ENCODE results near the gene SH2D3A.
"Not testable (repeated sequence)": the region's sequence is repeated elsewhere in the genome, so short reads cannot be mapped to it uniquely, and the experiment has no call there.

The SH2D3A gene

DNA sequence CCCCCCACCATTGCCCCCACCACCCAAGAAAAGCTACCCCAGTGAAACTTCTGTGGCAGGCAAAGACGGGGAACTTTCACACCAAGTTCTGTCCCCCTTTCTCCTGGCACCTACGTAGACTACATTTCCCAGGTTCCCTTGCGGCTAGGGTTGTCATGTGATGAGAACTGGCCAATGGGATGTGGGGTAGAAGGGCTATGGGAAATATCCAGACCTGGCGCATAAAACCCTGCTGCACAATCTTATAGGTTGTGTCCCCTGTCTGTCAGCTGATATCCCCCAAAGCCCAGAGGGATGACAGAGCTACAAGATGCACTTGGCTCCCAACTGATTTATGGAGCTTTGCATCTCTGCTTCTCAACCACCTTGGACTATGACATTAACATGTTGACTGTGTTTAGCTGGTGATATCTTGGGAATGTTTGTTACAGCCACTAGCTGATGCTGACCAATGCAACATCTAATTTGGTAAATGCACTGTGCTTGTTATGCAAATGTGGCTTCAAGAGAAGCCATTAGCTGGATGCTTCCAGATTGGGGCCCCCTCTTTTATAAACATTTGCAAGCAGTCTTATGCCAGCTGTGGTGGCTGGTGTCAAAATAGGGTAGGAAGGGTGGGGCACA lies 6.1 kb downstream of the SH2D3A start:
- DNase-seq (ENCODE audit: low spot score), result no peak

DNA sequence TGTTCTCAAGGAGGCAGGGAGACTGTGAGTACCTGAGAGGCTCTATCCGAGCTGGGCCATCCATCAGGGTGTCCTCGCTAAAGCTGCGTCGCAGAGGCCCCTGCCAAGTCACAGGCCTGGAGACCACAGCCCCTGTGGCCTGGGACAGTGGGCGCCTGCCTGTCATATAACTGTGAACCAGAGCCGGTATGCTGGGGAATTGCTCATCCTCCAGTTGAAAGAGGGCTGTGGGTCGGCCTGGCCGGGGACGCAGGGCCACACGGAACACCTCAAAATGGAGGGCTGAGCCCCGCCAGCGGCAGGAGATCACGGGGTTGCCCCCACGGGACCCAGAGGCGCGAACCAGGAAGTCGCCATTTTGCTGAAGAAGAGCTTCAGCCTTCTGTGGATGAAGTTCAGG lies 6.6 kb downstream of the SH2D3A start:
- DNase-seq (ENCODE audit: low spot score), result no peak

DNA sequence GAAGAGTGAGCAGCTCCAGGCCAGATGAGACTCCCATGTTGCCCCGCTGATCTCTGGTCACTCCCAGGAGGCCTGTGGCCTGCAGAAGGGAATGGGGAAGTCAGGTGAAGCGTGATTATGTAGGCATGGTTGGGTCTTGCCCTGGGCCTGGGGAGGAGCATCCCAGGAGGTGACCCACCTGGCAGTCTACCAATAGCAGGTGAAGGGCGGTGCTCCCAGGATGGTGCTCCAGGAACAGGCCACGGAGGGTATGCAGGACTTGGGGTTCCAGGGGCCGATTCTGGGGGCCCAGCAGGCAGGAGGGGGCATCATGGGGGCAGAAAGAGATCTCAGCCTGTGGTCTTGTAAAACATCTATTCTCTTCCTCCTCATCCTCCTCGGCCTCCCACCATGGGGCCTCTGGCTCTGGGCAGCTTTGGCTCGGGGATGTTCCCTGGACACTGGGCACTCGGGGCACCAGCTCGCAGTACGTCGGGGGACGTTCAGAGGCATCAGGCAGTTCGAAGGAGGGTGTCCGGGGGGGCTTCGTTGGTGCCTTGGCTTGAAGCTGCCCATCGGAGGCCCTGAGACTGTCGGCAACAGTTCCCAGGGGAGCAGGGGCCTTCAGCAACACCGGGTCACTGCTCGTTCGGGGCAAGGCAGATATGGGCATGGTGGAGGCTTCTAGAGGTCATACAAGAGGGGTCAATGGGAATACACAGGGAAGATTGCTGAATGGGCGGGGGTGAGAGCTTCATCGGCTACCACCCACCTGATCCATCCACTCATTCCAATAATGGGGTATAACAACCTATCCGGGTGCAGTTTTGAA lies 12.4 kb downstream of the SH2D3A start:
- no peak for DNase-seq (ENCODE audit: low spot score)

DNA sequence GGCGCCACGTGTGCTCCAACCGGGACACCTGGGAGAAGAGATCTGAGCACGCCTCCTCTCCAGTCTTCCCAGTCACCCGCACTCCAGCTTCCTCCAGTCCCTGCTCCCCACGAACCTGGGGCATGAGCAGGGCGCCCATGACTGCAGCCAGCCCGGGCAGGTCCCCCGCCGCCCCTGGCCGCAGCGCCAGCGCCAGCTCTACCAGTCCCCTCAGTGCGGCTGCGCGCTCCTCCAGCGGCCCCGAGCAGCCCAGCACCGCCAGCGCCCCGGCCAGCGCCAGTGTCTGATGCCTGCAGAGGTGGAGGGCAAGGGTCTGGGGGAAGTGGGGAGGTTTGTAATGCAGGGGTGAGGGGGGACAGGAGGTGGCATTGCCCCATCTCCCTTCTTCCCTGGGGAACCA lies 13.1 kb downstream of the SH2D3A start:
- DNase-seq (ENCODE audit: low spot score), result no peak

DNA sequence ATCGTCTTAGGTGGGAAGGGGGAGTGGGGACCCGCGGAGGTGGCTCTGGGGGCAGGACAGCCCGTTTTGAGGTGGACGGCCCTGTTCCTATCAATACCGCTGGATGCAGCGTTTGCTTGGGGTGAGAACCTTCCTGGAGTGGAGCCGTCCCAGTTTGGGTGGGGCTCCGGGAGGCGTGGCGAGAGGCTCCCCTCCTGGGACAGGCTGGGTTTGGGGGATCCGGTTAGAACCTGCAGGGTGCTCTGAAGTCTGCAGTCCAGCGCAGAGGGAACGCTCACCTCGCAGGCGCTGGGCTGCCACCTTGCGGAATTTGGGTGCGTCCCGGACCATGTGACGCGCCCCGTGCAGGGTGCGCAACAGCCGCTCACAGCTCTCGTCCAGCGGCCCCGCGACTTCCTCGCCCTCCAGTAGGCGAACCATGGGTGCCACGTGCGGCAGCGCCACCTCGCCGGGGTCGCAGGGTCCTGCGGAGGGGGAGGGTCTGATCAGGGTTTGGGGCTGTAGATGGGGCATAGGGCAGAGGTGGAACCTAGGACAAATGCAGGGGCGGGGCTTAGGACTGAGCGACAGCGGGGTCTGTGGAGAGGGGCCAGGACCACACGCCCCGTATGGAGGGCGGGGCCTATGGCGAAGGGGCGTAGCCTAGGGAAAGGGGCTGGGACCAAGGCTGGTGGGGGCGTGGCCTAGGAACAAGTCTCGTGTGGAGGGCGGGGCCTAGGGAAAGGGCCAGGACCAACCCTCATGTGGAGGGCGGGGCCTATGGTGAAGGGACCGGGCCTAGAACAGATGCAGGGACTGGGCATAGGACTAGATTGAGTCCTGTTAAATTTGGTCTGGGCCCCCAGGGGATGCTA lies 13.8 kb downstream of the SH2D3A start:
- no peak for DNase-seq (ENCODE audit: low spot score)

DNA sequence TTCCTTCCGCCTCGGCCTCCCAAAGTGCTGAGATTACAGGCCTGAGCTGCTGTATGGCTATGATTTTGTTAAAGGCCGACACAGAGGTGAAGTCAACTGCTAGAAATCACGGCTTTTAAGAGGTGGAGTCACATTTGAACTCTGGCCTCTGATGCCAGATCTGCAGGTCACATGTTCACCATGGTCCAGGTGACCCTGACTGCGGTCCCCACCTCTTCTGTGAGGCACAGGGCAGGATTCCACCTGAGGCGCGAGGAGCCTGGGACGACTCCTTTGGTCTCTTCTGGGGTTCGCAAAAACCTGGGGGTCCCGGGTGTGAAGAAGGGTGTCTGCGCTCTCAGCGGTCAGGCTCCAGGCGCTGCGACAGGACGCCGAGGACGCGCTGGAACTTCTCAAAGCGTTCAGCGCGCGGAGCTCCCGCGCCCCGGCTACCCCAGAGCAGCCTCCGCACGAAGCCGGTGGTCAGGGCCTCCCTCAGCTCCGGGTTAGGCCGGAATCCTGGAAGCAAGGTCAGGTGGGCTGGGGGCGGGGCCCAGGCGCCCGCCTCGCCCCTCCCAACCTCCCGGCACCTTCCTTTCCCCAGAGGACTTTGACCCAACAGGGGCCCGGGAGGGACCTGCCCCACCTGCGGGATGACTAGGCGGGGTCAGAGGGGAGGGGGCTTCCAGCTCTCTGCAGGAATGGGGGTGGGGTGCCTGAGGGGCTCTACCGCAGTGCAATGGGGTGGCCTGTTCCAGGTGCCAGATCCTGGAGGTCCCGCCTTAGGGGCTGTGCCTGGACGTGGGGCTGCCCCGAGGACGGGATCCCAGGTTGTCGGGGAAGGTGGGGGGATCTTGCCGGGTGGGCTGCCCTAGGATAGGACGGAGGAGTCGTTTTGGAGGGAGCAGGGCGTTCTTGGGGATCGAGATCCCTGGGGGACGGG lies 14.7 kb downstream of the SH2D3A start:
- DNase-seq (ENCODE audit: low spot score), result no peak

DNA sequence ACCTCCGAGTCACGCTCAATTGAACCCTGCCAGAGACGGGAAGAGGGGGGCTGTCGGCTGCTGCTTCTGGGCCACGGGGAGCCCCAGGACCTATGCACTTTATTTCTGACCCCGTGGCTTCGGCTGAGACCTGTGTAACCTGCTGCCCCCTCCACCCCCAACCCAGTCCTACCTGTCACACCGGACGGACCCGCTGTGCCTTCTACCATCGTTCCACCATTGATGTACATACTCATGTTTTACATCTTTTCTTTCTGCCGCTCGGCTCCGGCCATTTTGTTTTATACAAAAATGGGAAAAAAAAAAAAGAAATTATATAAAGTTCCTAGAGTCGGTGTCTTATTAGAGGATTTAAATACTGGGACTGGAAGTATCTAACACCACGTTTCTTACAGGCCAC lies 16.0 kb downstream of the SH2D3A start:
- no peak for DNase-seq (ENCODE audit: low spot score)

DNA sequence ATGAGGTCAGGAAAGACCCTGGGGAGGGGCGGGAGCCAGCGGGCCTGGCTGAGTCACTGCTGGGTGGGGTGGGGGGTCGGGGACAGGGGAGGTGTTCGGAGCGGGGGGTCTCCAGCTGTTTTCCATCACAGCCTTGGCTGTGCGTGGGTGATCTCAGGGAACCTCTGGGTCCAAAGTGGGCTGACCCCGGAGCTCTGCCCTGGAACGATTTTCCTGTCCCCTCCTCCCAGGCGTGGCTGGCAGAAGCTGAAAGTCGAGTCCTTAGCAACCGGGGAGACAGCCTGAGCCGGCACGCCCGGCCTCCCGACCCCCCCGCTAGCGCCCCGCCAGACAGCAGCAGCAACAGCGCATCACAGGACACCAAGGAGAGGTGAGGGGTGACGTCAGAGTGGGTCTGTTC lies 17.2 kb downstream of the SH2D3A start:
- DNase-seq (ENCODE audit: low spot score), result no peak

DNA sequence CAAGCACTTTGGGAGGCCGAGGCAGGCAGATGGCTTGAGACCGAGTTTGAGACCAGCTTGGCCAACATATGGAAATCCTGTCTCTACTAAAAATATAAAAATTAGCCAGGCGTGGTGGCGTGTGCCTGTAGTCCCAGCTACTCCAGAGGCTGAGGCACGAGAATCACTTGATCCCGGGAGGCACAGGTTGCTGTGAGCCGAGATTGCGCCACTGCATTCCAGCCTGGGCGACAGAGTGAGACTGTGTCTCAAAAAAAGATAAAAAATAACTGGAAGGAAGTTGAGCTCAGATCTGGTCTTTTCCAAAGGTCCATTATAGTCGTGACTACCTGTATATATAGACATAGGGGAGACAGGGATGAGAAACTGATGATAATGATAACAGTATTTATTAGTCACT lies 18.7 kb downstream of the SH2D3A start:
- not testable (repeated sequence) for DNase-seq (ENCODE audit: low spot score)

DNA sequence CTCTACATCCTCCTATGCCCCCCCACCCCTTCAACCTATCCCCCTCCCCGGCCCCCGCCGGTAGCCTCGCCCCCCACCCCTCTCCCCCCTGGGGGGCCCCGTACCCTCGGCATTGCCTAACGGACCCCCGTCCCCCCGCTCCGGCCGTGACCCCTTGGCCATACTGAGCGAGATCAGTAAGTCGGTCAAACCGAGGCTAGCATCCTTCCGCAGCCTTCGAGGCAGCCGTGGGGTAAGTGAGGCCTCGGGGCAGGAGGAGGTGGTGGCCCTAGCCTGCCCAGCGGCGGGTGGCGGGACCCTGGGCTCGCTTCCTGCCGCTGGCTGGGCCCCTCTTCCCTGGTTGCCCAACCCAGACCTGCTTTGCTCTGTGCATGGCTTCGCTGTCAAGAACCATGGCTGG lies 21.3 kb downstream of the SH2D3A start:
- no peak for DNase-seq (ENCODE audit: low spot score)

DNA sequence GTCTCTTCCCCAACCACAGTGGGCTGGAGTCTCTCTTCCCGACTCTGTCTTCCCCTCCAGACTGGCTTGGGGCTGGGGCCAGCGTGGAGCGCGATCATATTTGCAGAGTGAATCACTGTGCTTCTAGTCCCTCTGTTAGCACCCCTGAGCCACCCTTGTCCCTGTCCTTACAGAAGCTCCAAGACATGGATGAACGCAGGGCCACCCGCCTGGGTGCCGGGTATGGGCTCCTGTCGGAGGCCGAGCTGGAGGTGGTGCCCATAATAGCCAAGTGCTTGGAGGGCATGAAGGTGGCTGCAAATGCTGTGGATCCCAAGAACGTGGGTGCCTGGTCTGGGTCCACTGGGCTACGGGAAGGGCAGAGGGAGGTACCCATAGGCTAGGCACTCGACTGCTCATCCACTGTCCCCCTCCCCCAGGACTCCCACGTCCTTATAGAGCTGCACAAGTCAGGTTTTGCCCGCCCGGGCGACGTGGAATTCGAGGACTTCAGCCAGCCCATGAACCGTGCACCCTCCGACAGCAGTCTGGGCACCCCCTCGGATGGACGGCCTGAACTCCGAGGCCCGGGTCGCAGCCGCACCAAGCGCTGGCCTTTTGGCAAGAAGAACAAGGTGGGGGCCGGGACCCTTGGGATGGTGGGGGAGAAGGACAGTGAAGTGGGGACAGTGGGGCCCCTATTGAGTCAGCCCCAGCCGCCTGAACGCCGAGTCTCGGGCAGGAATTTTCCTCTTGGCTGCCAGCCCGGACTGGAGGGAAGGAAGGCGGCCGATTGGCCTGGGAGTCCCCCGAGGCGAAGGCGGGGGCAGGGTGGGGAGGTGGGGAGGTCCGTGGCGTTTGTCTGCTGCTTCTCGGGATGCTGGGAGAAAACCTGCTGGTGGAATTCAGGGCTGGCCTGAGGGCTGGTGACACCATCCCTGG lies 22.6 kb downstream of the SH2D3A start:
- DNase-seq (ENCODE audit: low spot score), result peak; percentile 85

DNA sequence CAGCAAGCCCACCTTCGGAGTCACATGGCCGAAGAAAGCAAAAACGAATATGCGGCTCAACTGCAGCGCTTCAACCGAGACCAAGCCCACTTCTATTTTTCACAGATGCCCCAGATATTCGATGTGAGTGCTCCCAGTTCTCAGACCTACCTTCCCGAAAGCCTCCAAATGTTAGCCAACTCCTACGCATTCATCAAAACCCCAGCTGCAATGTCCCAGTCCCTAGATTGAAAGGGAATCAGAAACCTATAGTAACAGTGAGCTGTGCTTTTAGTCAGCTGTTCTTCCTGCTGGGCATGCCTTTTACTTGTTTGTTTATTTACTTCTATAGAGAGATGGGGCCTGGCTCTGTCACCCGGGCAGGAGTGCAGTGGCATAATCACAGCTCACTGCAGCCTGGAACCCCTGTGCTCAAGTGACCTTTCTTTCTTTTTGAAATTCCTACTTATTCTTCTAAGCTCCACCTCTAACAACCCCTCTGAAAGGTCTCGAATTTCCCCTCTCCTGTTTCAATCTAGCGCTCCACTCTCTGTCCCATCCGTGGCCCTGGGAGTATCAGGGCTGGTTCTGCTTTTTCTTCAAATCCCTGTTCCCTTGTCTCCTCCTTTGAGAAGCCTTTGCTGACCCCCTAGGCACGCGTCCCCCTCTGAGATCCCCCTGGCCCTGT lies 23.4 kb downstream of the SH2D3A start:
- no peak for DNase-seq (ENCODE audit: low spot score)

DNA sequence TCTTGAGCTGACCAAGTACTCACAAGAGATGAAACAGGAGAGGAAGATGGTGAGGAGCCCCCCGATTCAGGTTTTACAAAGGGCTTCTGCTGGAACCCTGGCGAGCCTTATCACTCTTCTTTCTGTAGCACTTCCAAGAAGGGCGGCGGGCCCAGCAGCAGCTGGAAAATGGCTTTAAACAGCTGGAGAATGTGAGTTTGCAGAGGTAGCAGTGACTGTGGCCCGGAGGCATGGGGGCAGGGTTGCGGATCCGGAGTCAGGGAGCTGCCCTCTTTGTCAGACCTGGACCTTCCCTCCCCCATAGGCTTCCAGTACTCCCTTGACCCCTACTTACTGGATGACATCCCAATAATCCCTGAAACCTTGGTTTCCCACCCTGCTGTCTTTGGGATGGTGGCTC lies 24.2 kb downstream of the SH2D3A start:
- no peak for DNase-seq (ENCODE audit: low spot score)

DNA sequence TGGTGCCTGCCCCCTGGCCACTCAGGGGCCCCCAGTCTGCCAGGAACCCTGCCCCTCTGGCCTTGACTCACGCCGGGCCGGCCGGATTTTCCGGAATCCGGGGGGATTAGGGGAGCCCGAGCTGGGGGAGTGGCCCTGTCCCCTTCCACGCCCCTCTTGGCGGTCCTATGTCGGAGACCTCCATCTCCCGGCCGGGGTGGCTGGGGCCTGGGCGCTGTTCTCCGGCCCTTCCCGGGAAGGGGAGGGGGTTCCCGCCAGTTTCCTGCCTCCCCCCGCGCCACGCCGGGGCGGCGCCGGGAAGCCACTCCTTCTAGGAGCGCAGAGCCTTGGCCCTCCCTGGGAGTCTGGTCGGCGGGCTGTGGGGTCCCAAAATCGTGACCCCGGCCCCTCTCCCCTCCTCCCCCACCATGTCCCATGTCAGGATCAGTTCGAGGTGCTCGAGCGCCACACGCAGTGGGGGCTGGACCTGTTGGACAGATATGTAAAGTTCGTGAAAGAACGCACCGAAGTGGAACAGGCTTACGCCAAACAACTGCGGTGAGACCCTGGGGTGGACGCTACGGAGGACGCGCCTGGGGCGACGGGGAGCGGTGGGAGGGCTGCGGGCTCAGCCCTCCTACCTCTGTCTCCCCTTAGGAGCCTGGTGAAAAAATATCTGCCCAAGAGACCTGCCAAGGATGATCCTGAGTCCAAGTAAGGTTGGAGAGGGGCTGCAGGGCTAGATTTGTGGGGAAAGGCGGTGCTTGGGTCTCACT lies 26.5 kb downstream of the SH2D3A start:
- DNase-seq (ENCODE audit: low spot score), result peak; percentile 80

DNA sequence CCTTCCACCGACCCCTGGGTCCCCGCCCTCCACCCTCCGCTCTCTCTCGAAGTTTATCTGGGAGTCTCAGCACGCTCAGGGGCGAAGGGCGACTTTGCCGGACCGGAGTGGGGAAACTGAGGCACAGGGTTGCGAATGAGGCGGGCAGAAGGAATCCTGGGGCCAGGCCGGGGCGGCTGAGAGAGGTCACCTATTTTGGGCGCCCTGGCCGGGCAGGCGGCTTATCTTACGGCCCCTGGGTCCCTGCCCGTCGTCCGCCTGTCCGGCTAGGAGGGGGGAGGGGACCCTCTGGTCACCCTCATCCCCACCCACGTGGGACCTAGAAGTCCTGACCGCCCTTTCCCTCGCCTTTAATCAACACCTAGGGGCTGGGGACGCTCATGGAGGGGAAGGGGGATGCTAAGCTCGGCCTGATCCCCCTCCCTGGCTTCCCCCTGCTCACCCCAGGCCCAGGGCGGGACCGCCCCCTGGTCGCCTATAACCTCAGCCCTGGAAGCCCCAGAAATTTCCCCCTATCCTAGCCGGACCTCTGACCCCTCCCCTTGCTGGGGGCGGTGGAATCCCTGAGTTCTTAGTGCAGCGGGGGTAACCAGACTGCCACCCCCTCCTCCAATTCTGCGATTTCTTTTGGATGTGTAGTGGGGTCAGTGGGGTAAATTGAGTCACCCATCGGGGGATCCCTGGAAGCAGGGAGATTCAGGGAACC lies 27.2 kb downstream of the SH2D3A start:
- no peak for DNase-seq (ENCODE audit: low spot score)

DNA sequence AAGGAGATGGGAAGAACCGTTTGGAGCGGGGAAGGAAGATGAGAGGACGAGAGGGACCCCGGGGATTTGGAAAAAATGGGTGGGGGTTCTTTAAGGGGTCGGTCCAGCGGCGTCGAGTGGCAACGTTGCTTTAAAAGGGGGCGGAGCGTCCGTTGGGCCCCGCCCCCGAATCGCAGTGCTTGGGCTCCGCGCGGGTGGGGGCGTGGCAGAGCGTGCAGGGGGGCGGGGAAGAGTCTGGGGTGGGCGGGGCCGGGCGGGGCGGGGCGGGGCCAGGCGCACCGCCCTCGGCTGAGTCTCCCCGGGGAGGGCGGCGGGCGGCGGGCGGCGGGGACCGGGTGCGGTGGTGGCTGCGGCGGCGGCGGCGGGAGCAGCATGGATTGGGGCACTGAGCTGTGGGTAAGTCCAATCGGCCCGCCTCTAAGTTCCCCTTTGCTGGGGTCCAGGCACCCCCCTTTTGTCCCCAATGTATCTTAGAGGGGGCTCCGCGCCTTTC lies 27.8 kb downstream of the SH2D3A start, which contains the start of gene TRIP10:
TRIP10 (plus strand) TSS at position 291 of the 493 bp plus-strand sequence; CDS start at position 373, 82 bp downstream.
- DNase-seq (ENCODE audit: low spot score), result peak; percentile 93

DNA sequence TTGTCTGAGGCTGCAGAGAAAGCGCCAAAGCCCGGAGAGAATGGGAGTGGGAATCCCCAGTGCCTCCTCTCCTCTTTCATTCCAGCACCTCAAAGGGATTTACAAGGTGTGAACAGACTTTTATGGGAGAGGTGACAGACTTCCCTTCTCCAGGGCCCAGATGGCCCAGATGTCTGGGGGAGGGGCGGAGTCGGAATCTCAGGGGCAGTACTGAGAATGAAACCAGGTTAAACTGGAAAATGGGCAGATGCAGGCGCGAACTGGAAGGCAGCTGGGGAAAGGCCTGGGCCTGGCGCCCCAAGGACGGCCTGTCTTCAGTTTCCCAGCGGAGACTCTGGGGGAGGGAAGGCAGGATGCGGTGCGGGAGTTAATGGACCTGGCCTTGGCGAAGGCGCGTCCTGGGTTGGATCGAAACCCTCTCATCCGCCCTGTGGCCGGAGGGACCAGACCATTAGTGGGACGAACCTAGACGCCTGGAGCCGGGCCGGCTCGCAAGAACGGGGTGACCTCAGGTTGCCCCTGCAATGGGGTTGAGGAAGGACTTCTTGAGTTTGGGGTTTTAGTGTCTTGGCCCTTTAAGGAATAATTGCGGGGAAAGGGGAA lies 28.3 kb downstream of the SH2D3A start:
- peak; percentile 75 for DNase-seq (ENCODE audit: low spot score)
